GM19468 (cell line): ENCODE measurements around the gene PWWP2B.

ENCODE experiments used
- ATAC-seq: cut with Tn5 transposase; IDR thresholded peaks from one replicate; pipeline ENCODE4 v1.9.1; 2021; ENCODE audit warnings: mild to moderate bottlenecking, moderate library complexity, moderate number of reproducible peaks; ENCODE audit not compliant: unreplicated experiment; ENCODE audit errors: extremely low read depth

PWWP2B gene

DNA sequence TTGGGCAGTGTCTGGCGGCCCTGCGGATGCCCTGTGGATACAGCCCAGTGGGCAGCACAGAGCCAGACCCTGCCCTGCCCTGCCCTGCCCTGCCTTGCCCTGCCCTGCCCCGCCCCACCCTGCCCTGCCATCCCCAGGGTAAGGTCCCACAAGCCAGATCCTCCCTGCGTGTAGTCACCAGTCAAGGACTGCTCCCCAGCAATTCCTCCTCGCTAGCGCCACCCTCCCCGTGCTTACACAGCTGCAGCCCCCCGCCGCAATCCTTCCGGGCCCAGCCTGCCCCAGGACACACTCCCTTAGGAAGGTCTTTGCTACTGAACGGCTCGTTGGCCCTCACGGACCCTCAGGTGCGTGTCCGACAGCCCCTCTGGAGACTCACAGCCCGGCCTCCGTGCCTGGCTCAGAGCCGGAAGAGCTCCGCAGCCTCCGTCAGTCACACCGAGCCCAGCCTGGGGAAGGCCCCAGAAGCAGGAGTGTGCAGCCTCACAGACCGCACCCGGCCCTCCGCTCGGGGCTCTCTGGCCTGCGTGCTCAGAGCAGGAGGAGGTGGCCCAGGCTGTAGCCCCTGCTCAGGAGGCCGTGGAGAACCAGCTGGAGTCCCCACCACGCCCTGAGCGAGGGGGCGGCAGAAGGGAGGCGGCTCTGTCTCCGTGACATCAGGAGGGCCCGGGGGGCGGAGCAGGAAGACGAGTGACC lies 68.3 kb downstream of the PWWP2B start:
- ATAC-seq = no peak

DNA sequence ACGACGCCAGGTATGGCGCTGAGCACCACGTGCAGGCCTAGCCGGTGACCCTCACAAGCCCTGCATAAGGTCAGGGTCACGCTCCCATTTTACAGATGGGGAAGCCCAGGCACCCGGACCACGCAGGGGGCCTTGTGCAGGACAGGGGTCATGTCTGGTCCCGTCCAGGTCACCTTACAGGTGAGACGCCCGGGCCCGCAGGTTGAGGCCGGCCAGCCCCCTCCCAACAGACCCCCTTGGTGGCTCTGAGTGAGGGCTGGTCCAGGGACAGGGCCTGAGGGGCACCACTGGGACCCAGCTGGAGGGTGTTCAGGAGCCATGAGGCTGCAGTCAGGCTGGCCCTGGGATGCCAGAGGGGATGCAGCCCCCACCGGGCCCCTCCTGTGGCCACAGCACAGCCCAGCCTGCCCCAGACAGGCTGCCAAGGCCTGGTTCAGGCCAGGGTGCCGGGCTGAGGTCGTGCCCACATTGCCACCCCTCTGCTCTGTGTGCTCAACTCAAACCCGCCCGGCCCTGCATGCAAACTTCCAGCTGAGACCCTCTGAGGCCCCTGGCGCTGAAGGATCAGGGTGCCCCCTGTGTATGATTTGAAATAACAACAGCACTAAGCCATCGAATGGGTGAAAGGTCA lies 69.0 kb downstream of the PWWP2B start:
- no peak for ATAC-seq

DNA sequence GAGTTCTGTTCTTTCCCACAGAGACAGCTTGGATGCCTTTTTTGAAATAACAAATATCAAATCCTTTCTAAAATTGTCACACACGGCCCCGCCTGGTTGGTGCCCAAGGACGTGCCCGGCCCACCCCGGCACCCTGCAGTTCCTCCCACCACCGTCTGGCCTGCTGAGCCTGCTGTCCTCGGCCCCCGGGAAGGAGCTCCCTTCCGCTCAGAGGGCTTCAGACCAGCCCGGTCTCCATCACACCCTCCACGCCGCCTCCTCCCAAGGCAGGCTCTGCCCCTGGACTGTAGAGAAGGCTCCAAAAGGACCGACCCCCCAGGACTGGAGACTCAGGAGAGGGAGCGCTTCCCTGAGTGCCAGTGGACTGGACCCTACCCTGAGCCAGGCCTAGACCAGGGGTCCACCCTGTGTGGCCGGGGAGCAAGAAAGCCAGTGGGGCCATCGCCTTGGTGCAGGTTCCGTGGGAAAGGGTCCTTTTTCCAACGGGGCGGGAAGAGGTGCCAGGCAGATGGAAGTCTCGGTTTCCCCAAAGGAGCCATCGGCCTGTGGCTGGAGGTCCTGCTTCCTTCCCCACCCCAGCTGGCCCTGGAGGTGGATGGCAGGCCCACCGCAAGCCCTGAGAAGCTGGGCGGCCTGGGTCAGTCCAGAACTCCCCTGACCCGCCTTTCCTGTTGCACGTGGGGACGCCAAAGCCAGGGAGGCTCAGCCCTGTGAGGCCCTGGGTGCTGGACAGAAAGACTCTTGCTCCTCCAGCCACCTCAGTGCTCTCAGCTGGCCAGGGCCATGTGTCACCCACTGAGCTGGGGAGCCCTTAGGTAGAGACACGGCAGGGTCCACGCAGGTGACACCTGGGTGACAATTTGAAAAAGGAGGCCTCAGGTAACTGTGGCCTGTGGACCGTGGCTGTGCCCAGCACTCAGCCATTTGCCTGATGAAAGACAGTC lies 69.8 kb downstream of the PWWP2B start:
- no peak for ATAC-seq
